MM.1S (cell line): ENCODE results near the gene THADA.

ENCODE experiments used
- DNase-seq: peaks from one replicate; pipeline ENCODE4 v3.0.0-alpha.2; 2015
- H2AFZ ChIP-seq: fragments of 300-600 bp; sonication (generic); 2 replicates; pipeline ENCODE4 v1.6.0; 2016; ENCODE audit warnings: antibody characterized with exemption, low read length
- H3F3A ChIP-seq: fragments of 300-600 bp; sonication (generic); 2 replicates; pipeline ENCODE4 v1.6.1; 2016; ENCODE audit warnings: mild to moderate bottlenecking, antibody characterized with exemption, low read length, moderate library complexity, mixed read lengths; ENCODE audit not compliant: insufficient read depth
- H3K27ac ChIP-seq: fragments of 300-600 bp; sonication (generic); 2 replicates; pipeline ENCODE4 v1.5.1; 2016; ENCODE audit warnings: mild to moderate bottlenecking, low read length
- H3K27me3 ChIP-seq: fragments of 300-600 bp; sonication (generic); replicated peaks from 2 replicates; pipeline ENCODE4 v1.6.0; 2016; ENCODE audit warnings: low read length; ENCODE audit not compliant: insufficient read depth
- H3K36me3 ChIP-seq: fragments of 300-600 bp; sonication (generic); replicated peaks from 2 replicates; pipeline ENCODE4 v1.6.1; 2016; ENCODE audit warnings: mild to moderate bottlenecking, low read length, mixed read lengths; ENCODE audit not compliant: insufficient read depth
- H3K4me1 ChIP-seq: fragments of 300-600 bp; sonication (generic); 2 replicates; pipeline ENCODE4 v1.6.1; 2016; ENCODE audit warnings: low read length, mixed read lengths
- H3K4me2 ChIP-seq: fragments of 300-600 bp; sonication (generic); 2 replicates; pipeline ENCODE4 v1.6.0; 2016; ENCODE audit warnings: low read depth, low read length
- H3K4me3 ChIP-seq: fragments of 300-600 bp; sonication (generic); 2 replicates; pipeline ENCODE4 v1.5.1; 2016; ENCODE audit warnings: low read length, mixed read lengths
- H3K79me2 ChIP-seq: fragments of 300-600 bp; sonication (generic); 2 replicates; pipeline ENCODE4 v1.6.1; 2016; ENCODE audit warnings: mixed run types, low read length, mixed read lengths
- H3K9ac ChIP-seq: fragments of 300-600 bp; sonication (generic); 2 replicates; pipeline ENCODE4 v1.6.1; 2016; ENCODE audit warnings: low read length, mixed read lengths
- H3K9me2 ChIP-seq: fragments of 300-600 bp; sonication (generic); replicated peaks from 2 replicates; pipeline ENCODE4 v1.6.1; 2016; ENCODE audit warnings: mild to moderate bottlenecking, low read length, mixed read lengths; ENCODE audit not compliant: insufficient read depth
- H3K9me3 ChIP-seq: fragments of 300-600 bp; sonication (generic); replicated peaks from 2 replicates; pipeline ENCODE4 v1.6.1; 2016; ENCODE audit warnings: mild to moderate bottlenecking, low read length, mixed read lengths; ENCODE audit not compliant: insufficient read depth
- H4K20me1 ChIP-seq: fragments of 300-600 bp; sonication (generic); 2 replicates; pipeline ENCODE4 v1.6.1; 2016; ENCODE audit warnings: mild to moderate bottlenecking, low read length, moderate library complexity, mixed read lengths; ENCODE audit not compliant: insufficient read depth
- EZH2 ChIP-seq: fragments of 300-600 bp; sonication (generic); optimal IDR thresholded peaks from 2 replicates; pipeline ENCODE3; 2017; ENCODE audit warnings: low read depth, mild to moderate bottlenecking, antibody characterized with exemption, low read length, mixed read lengths
- EZH2phosphoT487 ChIP-seq: fragments of 300-600 bp; sonication (generic); IDR thresholded peaks from 2 replicates; pipeline ENCODE4 v1.6.1; 2018; ENCODE audit warnings: antibody characterized with exemption, low read length
- TF ChIP-seq, protein P1 (sequence below): fragments of 300-600 bp; sonication (generic); IDR thresholded peaks from 2 replicates; pipeline ENCODE4 v1.5.1; 2016; ENCODE audit warnings: antibody characterized with exemption, low read length, mixed read lengths

THADA gene

DNA sequence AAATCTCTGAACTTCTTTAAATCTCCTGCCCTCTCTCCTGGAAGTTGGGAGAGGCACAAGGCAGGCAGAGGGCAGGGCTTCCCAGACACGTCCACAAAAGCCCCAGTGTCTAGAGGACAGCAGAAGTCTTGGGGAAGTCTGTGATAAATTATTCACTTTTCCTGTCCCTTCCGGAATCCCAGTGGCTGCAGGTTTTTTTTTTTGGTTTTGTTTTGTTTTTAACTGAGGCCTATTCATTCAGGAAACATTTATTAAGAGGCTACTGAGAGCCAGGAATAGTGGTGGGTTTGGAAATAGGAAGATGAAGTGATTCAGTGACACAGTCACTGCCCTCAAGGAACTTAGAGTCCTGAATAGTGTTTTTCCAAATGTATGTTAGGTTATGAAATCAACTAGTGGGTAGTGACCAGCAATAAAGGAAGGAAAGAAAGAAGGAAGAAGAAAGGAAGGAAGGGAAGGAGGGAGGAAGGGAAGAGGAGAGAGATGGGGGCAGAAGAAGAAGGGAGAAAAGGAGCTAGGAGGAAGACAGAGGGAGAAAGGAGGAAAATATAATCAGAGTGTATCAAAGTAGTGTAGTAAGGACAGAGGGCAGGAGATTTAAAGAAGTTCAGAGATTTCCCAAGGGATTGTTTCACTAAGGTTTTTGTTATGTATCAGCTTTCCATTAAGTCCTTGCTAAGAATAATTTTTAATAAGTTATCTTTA is 270.6 kb downstream of the THADA start:
- Histone ChIP-seq H3K9me2 (no peaks in the 10 kb centered on the region), H3K4me2 (no peak overlapping the region), H3K79me2 (no peaks in the 10 kb centered on the region), H3K4me3 (no peak overlapping the region), H2AFZ (no peak overlapping the region), H3K36me3 (no peaks in the 10 kb centered on the region), H3K9me3 (no peaks in the 10 kb centered on the region), H3K4me1 (no peaks in the 10 kb centered on the region), H3F3A (no peaks in the 10 kb centered on the region), H3K9ac (no peak overlapping the region), H3K27me3 (no peaks in the 10 kb centered on the region), H4K20me1 (no peaks in the 10 kb centered on the region), H3K27ac (no peak overlapping the region)
- TF ChIP-seq, protein P1, sequence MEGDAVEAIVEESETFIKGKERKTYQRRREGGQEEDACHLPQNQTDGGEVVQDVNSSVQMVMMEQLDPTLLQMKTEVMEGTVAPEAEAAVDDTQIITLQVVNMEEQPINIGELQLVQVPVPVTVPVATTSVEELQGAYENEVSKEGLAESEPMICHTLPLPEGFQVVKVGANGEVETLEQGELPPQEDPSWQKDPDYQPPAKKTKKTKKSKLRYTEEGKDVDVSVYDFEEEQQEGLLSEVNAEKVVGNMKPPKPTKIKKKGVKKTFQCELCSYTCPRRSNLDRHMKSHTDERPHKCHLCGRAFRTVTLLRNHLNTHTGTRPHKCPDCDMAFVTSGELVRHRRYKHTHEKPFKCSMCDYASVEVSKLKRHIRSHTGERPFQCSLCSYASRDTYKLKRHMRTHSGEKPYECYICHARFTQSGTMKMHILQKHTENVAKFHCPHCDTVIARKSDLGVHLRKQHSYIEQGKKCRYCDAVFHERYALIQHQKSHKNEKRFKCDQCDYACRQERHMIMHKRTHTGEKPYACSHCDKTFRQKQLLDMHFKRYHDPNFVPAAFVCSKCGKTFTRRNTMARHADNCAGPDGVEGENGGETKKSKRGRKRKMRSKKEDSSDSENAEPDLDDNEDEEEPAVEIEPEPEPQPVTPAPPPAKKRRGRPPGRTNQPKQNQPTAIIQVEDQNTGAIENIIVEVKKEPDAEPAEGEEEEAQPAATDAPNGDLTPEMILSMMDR = no peak
- TF ChIP-seq EZH2phosphoT487 (no peak), EZH2 (no peak)
- DNase-seq = no peak

GRCh38 chr2:43324259-43325106 is 271.4 kb downstream of the THADA start:
- Histone ChIP-seq H3K36me3 (no peaks in the 10 kb centered on the region), H3K27ac (no peak overlapping the region), H3K4me1 (no peaks in the 10 kb centered on the region), H3K9me3 (no peaks in the 10 kb centered on the region), H3K27me3 (no peaks in the 10 kb centered on the region), H2AFZ (no peak overlapping the region), H3K9ac (no peak overlapping the region), H3K9me2 (no peaks in the 10 kb centered on the region), H3K4me3 (no peak overlapping the region), H3F3A (no peaks in the 10 kb centered on the region), H4K20me1 (no peaks in the 10 kb centered on the region), H3K4me2 (no peak overlapping the region), H3K79me2 (no peaks in the 10 kb centered on the region)
- DNase-seq = no peak
- TF ChIP-seq EZH2 = no peak
- no peak for TF ChIP-seq EZH2phosphoT487
- TF ChIP-seq, protein P1 = no peak

DNA sequence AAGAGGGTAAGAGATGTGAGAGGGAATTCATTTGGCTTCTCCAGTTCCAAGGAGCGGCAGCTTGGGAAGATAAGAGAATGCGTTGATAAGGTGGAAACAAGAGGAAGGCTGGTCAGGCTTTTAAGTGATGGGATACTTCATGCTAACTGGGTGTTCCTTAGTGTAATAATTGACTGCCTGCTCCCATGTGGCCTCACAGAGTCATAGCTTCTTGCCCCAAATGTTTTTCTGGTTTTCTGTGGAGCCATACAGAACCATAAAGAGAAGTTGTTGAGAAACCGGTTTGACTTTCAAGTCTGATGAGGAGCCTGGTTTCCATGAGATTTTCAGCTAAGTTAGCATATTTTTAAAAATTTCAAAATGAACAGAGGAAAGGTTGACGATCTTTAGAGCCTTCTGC is 272.0 kb downstream of the THADA start:
- TF ChIP-seq, protein P1 = no peak
- TF ChIP-seq EZH2phosphoT487 (no peak), EZH2 (no peak)
- Histone ChIP-seq H3K9me2 (no peaks in the 10 kb centered on the region), H3K4me3 (no peak overlapping the region), H2AFZ (no peak overlapping the region), H3K36me3 (no peaks in the 10 kb centered on the region), H3K27me3 (no peaks in the 10 kb centered on the region), H3K9ac (no peak overlapping the region), H3K27ac (no peak overlapping the region), H3K79me2 (no peaks in the 10 kb centered on the region), H3K4me1 (no peaks in the 10 kb centered on the region), H3K9me3 (no peaks in the 10 kb centered on the region), H3F3A (no peaks in the 10 kb centered on the region), H4K20me1 (no peaks in the 10 kb centered on the region), H3K4me2 (no peak overlapping the region)
- DNase-seq = no peak
